Neutrophil (primary cell): ENCODE data around the gene NEK2.

ENCODE experiments used
- H3K27ac ChIP-seq: fragments of 200-600 bp; sonication (generic); 2 replicates; pipeline ENCODE4 v1.5.1; 2016; ENCODE audit warnings: mild to moderate bottlenecking, moderate library complexity
- H3K27me3 ChIP-seq: fragments of 200-600 bp; sonication (generic); 2 replicates; pipeline ENCODE4 v1.6.0; 2016; ENCODE audit warnings: mild to moderate bottlenecking
- H3K36me3 ChIP-seq: fragments of 200-600 bp; sonication (generic); 2 replicates; pipeline ENCODE4 v1.5.1; 2017
- H3K4me1 ChIP-seq, 2 experiments: fragments of 200-600 bp in 1 of 2; sonication (generic) in 1 of 2; 1 replicate in 1 of 2; 2 replicates in 1 of 2; pipeline versions ENCODE4 v1.5.1 to v1.6.1; 2013 to 2016; ENCODE audit warnings: low read depth in 1 of 2, low read length in 1 of 2, mild to moderate bottlenecking in 1 of 2, moderate library complexity in 1 of 2; ENCODE audit not compliant: control insufficient read depth in 1 of 2, insufficient read depth in 1 of 2
- H3K4me3 ChIP-seq, 2 experiments: fragments of 200-600 bp in 1 of 2; sonication (generic) in 1 of 2; 1 replicate in 1 of 2; 2 replicates in 1 of 2; pipeline ENCODE4 v1.5.1; 2013 to 2016; ENCODE audit warnings: low read depth in 1 of 2, low read length in 1 of 2, mild to moderate bottlenecking in 1 of 2, moderate library complexity in 1 of 2
- H3K9me3 ChIP-seq: fragments of 200-600 bp; sonication (generic); 2 replicates; pipeline ENCODE4 v1.5.1; 2016
- CTCF ChIP-seq: fragments of 200-600 bp; sonication (generic); IDR thresholded peaks from 2 replicates; pipeline ENCODE4 v1.5.1; 2016; ENCODE audit warnings: antibody characterized with exemption

Gene NEK2

GRCh38 chr1:211667065-211667617 is 8.3 kb downstream of the NEK2 start:
- TF ChIP-seq CTCF, result no peak
- H3K36me3 ChIP-seq, result peaks cover 78% of the 10 kb centered on the region
- no peak overlapping the region for H3K27ac ChIP-seq

GRCh38 chr1:211660718-211661222 is 14.7 kb downstream of the NEK2 start:
- Histone ChIP-seq H3K9me3 (no peaks in the 10 kb centered on the region), H3K27me3 (no peaks in the 10 kb centered on the region), H3K36me3 (peaks cover 42% of the 10 kb centered on the region), H3K4me1 (no peaks in the 10 kb centered on the region), H3K4me3 (no peak overlapping the region), H3K27ac (no peak overlapping the region)
- no peak for TF ChIP-seq CTCF

More at GRCh38 chr1:211667065-211667617, 8.3 kb downstream of the NEK2 start:
- H3K4me1 ChIP-seq, result no peaks in the 10 kb centered on the region
- no peak overlapping the region for H3K4me3 ChIP-seq
- no peaks in the 10 kb centered on the region for H3K9me3 ChIP-seq
- H3K27me3 ChIP-seq, result no peaks in the 10 kb centered on the region

- H3K4me1 ChIP-seq, result peaks cover 0 to 4% of the 10 kb centered on the region in 2 experiments
- no peak overlapping the region for H3K27ac ChIP-seq
- H3K9me3 ChIP-seq, result no peaks in the 10 kb centered on the region
- no peak overlapping the region for H3K4me3 ChIP-seq
- no peaks in the 10 kb centered on the region for H3K27me3 ChIP-seq
- TF ChIP-seq CTCF, result no peak
- peaks cover 6% of the 10 kb centered on the region for H3K36me3 ChIP-seq
Measured at GRCh38 chr1:211656728-211657127, 18.7 kb downstream of the NEK2 start.

GRCh38 chr1:211654838-211655787 is 20.3 kb downstream of the NEK2 start:
- TF ChIP-seq CTCF, result peak; percentile 85
- no peaks in the 10 kb centered on the region for H3K9me3 ChIP-seq
- peaks cover 0 to 4% of the 10 kb centered on the region in 2 experiments for H3K4me1 ChIP-seq
- H3K27me3 ChIP-seq, result no peaks in the 10 kb centered on the region
- no peak overlapping the region for H3K27ac ChIP-seq
- no peaks in the 10 kb centered on the region for H3K36me3 ChIP-seq
- no peak overlapping the region for H3K4me3 ChIP-seq

GRCh38 chr1:211653959-211654496 is 21.4 kb downstream of the NEK2 start:
- peaks cover 0 to 4% of the 10 kb centered on the region in 2 experiments for H3K4me1 ChIP-seq
- H3K27ac ChIP-seq, result no peak overlapping the region
- H3K9me3 ChIP-seq, result no peaks in the 10 kb centered on the region
- no peaks in the 10 kb centered on the region for H3K36me3 ChIP-seq
- TF ChIP-seq CTCF, result no peak
- H3K4me3 ChIP-seq, result no peak overlapping the region
- H3K27me3 ChIP-seq, result no peaks in the 10 kb centered on the region
